Endothelial cell of umbilical vein (primary cell): ENCODE data around the gene COL4A1.

Experiments
- EZH2 ChIP-seq: IDR thresholded peaks from 2 replicates; pipeline ENCODE4 v1.6.1; 2012; ENCODE audit warnings: borderline replicate concordance, low read depth, mild to moderate bottlenecking, moderate library complexity, low read length, inconsistent platforms; ENCODE audit not compliant: severe bottlenecking
- TF ChIP-seq, protein P1 (sequence below): IDR thresholded peaks from 2 replicates; pipeline ENCODE4 v1.6.1; 2011; ENCODE audit not compliant: insufficient read depth, insufficient read length

- TF ChIP-seq, protein P1, sequence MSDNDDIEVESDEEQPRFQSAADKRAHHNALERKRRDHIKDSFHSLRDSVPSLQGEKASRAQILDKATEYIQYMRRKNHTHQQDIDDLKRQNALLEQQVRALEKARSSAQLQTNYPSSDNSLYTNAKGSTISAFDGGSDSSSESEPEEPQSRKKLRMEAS, result no peak
- no peak for TF ChIP-seq EZH2
Measured at GRCh38 chr13:110110783-110111182, 196.2 kb downstream of the COL4A1 start.
